Neural cell (in vitro differentiated cells): ENCODE measurements around the gene CAMK2B.

Source experiments
- CTCF ChIP-seq: fragments of 450-650 bp; IDR thresholded peaks from 2 replicates; pipeline ENCODE4 v1.5.1; 2014; ENCODE audit warnings: antibody characterized with exemption, mild to moderate bottlenecking, moderate library complexity; ENCODE audit not compliant: poor library complexity, severe bottlenecking
- EP300 ChIP-seq: fragments of 450-650 bp; conservative IDR thresholded peaks from 2 replicates; pipeline ENCODE4 v1.6.1; 2014; ENCODE audit warnings: antibody characterized with exemption, mild to moderate bottlenecking, moderate library complexity; ENCODE audit not compliant: poor library complexity, severe bottlenecking

- TF ChIP-seq EP300 (no peak), CTCF (no peak)
Observed at GRCh38 chr7:44272981-44273380, 52.4 kb downstream of the CAMK2B start.
